ENCODE data around the gene CYP24A1. TPM values are rescaled to one million over a fixed set of nuclear protein-coding genes. Genes with fewer than 3 reads are reported as not detected.

Gene CYP24A1
- total RNA-seq, 1 donor from 2014 or later: not detected

GRCh38 chr20:54177378-54177777, 3.6 kb upstream of the CYP24A1 start:
- intact Hi-C loops (cut with micrococcal nuclease): no loop called here

- intact Hi-C loops (cut with micrococcal nuclease): no loop called here
Observed at GRCh38 chr20:54176610-54177009, 2.8 kb upstream of the CYP24A1 start.

- intact Hi-C loops (cut with micrococcal nuclease): no loop called here
Observed at GRCh38 chr20:54174457-54175175, 830 bp upstream of the CYP24A1 start.

GRCh38 chr20:54172856-54173652, 732 bp downstream of the CYP24A1 start:
- intact Hi-C loops (cut with micrococcal nuclease): no loop called here

- intact Hi-C loops (cut with micrococcal nuclease): no loop called here
Observed at GRCh38 chr20:54172532-54172855, 1.3 kb downstream of the CYP24A1 start.

GRCh38 chr20:54170963-54171362, 2.8 kb downstream of the CYP24A1 start:
- intact Hi-C loops (cut with micrococcal nuclease): no loop called here

- intact Hi-C loops (cut with micrococcal nuclease): no loop called here
Observed at GRCh38 chr20:54170026-54170471, 3.7 kb downstream of the CYP24A1 start.

GRCh38 chr20:54168961-54169862, 4.6 kb downstream of the CYP24A1 start:
- intact Hi-C loops (cut with micrococcal nuclease): no loop called here

- intact Hi-C loops (cut with micrococcal nuclease): no loop called here
Observed at GRCh38 chr20:54167909-54168872, 5.6 kb downstream of the CYP24A1 start.

- intact Hi-C loops (cut with micrococcal nuclease): no loop called here
Observed at GRCh38 chr20:54166987-54167662, 6.7 kb downstream of the CYP24A1 start.

- intact Hi-C loops (cut with micrococcal nuclease): no loop called here
Observed at GRCh38 chr20:54165803-54166202, 8.0 kb downstream of the CYP24A1 start.

GRCh38 chr20:54165014-54165413, 8.8 kb downstream of the CYP24A1 start:
- intact Hi-C loops (cut with micrococcal nuclease): no loop called here

- intact Hi-C loops (cut with micrococcal nuclease): no loop called here
Observed at GRCh38 chr20:54163402-54163801, 10.4 kb downstream of the CYP24A1 start.

GRCh38 chr20:54162378-54163009, 11.3 kb downstream of the CYP24A1 start:
- intact Hi-C loops (cut with micrococcal nuclease): no loop called here

- intact Hi-C loops (cut with micrococcal nuclease): no loop called here
Observed at GRCh38 chr20:54161821-54162149, 12.0 kb downstream of the CYP24A1 start.

GRCh38 chr20:54161008-54161820, 12.6 kb downstream of the CYP24A1 start:
- intact Hi-C loops (cut with micrococcal nuclease): no loop called here

GRCh38 chr20:54160065-54161007, 13.4 kb downstream of the CYP24A1 start:
- intact Hi-C loops (cut with micrococcal nuclease): no loop called here
